NCI-H460 (cell line): ENCODE measurements around the gene SLC24A3. TPM values are rescaled to one million over a fixed set of nuclear protein-coding genes. Genes with fewer than 3 reads are reported as not detected.

Experiments
- DNase-seq: peaks from one replicate; pipeline ENCODE4 v3.0.0-alpha.2; 2016; ENCODE audit warnings: low read depth; ENCODE audit errors: extremely low read depth
- total RNA-seq: library from RNA; depleted of rRNA; stranded (reverse); fragments of >200 nt; shearing (Covaris generic); gene quantifications from 2 replicates; pipeline ENCODE4 v1.2.3, GENCODE V29; 2014

The SLC24A3 gene
- total RNA-seq, 1 experiment from 2014 or later: 0.02 TPM

DNA sequence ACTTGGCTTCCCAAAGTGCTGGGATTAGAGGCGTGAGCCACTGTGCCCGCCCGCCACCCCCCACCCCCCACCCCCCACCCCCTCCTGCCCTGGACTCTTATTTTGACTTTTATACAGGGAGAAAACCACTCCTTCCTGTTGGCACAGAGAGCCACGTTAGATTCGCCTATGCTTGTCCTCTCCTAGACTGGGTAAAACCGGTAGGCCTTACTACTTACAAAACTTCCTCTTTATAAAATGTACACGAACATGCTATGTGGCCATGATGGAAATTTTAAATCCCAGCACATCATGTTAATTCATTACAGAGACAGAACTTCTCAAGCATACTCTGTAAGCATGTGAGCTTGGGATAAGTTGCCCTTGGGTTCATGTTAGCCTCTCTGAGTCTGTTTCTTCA is 124.2 kb downstream of the SLC24A3 start:
- DNase-seq: no peak

DNA sequence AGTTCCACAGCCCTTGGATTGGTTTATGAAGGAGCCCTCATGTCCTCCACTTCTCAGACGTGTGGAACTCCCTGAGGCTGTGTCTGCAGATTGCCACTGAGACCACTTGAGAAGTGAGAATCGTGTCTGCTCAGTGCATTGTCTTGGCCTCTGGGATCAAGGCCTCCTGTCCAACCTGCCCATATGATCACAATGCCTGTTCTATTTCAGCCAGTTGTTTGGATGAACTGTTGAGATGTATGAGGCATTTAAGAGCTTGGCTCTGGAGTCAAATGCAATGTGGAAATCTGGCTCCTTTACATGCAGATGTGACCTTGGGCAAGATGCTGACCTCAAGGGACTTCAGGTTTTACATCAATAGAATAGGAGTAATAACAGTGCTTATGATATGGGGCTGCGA is 125.9 kb downstream of the SLC24A3 start:
- no peak for DNase-seq

DNA sequence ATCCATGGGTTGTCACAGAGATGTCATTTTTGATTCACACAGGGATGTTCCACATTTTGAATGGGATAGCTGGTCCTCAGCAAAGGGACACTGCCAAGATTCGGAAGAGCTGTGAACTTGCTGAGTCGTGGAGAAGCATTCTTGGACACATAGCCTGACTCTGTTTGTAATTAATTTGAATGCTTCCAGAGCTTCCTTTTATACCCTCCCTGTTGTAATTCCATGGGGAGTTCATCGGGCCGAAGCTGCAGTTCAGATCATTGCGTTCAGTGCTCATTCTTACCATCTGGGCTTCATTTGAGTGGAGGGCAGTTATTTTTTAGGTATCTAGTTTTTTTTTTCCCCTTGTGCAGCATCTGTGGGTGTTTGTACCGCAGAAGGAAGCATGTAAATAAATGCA is 126.5 kb downstream of the SLC24A3 start:
- no peak for DNase-seq

DNA sequence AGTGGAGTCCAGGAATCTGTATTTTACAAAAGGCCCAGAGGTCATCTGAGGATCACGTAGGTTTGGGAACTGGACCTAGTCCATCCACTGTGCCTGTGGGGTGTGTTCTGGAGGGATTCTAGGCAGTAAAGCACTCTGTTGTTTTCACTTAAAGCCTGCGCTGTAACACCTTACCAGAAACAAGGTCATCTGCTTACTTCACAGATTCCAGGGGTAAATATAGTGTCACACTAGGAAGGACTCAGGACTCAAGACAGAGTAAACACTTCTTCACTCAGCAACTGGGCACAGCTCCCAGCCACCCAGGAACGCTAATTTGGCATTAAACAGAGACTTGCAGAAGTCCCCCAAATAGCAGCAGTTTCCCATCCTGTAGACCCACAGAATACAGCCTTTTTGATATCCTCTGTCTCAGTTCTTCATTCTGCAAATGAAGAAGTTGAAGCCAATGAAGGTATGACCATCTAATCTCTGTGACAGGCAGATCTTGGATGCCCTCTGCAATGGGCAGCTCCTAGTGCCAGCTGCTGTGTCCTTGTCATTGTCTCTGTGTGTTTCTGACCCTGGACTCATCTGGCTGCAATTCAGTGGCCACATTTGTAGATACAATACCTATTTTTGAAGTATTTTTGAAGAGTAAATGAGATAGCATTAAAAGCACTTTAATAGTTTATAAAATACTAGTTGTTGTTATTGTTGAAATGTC is 129.1 kb downstream of the SLC24A3 start:
- no peak for DNase-seq

DNA sequence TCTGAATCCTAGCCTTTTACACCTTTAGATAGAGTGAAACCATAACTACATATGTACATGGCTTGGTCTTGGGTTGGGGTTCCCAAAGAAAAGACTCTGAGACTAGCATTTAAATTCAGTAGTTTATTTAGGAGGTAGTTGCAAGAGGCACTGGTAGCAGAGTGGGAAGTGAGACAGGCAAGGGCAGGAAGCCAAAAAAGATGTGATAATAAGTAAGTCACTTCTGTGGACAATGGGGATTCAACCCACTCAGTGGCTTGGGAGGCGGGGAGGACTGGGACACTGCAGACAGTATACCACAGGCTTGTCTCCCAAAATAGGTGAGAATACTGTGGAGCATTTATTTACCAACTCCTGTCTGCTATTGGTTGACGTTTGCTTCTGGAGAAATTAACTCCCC is 131.9 kb downstream of the SLC24A3 start:
- DNase-seq: no peak

DNA sequence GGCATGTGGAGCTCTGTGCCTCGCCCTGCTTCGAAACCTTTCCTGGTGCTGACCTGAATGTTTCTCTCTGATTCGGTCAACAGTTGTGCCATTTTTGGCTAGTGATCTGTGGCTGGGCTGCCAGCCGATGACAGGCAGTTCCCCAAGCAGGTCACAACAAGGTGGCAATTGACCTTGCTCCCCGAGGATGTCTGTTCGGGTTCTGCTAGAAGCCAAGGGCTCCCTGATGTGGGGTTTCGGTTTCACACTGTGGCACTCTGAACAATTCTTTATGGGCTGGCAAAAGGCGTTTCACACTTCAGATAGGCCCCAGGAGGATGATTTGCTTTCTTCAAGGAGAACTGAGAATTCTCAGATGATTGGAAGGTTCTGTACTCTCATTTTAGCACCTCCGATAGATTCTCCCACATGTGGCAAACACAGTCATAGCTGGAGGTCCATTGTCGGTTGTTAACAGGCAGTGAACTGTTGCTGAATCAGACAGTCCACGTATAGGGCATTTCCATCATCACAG is 135.6 kb downstream of the SLC24A3 start:
- DNase-seq: no peak

GRCh38 chr20:19348582-19348981 is 136.1 kb downstream of the SLC24A3 start:
- no peak for DNase-seq

GRCh38 chr20:19349879-19350278 is 137.4 kb downstream of the SLC24A3 start:
- DNase-seq: no peak

DNA sequence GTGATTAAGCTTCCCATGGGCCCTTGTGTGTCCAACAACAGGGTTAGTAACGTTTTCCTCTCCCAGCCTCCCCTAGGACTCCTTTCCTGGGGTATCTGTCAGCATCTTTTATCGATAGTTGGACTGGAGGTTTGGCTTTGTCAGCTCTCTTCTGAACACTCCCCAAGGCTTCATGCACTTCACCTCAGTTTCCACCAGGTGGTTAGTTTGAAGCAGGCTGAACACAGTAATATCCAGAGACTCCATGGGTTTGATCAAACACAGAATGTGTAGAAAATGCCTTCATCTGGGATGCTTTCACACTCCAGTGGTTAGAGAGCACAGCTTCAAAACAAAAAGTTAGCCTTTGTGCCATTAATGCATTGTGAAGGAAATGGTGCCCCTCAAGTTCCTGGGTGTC is 139.1 kb downstream of the SLC24A3 start:
- no peak for DNase-seq

DNA sequence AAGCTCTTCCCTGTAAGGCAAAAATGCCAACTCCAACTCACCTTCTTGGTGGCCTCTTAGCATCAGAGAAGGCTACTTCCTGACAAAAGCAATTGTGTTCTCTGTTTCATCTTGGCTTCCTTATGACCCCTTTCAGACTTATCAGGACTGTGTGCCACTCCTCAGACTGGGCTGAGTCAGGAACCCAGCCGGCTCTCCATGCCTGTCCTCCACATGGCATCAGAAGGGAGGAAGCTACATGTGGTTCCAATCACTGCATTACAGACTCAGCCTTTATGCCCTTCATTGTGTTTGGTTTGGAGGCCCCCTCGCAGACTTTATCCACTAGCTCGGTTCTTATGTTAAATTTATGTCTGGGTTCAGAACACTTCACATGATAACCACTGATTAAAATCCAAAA is 142.5 kb downstream of the SLC24A3 start:
- no peak for DNase-seq

DNA sequence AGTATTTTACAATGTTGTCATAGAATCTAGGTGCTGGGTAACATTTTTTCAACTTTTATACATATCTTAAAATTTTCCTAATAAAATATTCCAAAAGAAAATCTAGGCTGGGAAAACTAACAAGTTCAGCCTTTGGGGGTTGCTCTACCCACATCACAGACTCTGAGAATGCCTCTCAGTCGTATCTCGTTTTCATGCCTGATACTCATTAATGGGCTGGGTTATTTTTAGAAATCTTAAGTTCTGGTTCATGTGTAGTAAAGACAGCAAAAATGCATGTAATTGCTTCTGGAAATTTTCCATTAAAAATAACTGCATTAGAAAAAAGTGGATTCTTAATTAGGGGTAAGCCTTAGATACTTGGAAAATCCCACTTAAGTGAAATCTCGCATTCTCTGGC is 149.3 kb downstream of the SLC24A3 start:
- DNase-seq: no peak

DNA sequence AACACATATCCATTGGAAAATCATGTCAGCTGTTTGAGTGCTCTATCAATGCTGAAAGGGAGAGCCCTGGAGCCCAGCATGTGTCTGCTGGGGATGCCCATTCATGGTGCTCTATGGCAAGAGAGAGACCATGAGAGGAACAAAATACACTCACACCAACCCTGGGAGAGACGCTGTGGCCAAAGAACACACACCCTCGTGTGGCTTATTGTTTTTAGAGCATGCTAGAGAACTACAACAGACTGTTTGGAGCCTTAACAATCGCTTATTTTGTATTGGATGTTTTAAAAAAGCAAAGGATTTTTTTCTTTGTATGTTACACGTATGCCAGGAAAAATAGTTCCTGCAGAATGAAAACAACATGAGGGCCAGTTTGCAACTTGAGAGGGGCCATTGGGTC is 151.0 kb downstream of the SLC24A3 start:
- no peak for DNase-seq

DNA sequence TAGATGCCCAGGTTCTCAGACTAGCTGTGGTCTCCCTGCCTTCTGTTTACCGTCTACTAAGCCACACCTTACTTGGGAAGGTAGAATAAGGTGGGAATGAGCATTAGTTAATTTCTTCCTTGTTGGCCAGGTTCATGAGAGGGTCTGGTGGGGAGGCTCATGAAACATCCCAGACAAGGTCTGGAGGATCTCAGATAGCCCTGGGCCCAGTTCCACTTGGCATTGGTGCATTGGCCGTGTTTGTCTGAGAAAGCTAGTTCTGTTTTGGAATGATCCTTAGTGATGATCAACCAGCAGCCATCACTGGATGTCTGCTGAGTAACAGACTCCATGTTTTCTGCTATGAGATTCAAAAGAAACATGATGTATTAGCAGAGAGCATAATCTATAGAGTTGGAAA is 155.1 kb downstream of the SLC24A3 start:
- no peak for DNase-seq

DNA sequence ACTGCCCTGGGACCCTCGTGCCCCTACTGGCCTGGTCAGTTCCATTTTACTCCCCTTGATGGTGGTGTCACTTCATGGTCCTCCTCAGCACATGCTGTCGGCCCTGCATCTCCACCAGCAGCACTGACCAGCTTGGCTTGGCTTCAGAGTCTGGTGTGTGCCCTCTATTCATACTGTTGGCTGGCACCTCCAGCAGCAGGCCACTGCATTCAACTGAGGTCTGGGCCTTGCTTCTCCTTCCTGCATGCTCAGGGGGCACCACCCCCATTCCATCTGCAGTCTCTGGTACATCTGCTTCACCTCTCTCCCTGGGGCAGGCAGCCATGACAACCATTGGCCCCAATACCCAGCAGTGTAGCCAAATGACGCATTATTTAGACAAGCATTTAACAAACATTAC is 155.9 kb downstream of the SLC24A3 start:
- DNase-seq: no peak

- DNase-seq: no peak
These were observed 157.9 kb downstream of the SLC24A3 start for GRCh38 chr20:19370076-19371075.

- no peak for DNase-seq
These were observed 158.7 kb downstream of the SLC24A3 start for GRCh38 chr20:19371112-19371511.

GRCh38 chr20:19374216-19374615 is 161.8 kb downstream of the SLC24A3 start:
- DNase-seq: no peak

GRCh38 chr20:19375395-19375794 is 163.0 kb downstream of the SLC24A3 start:
- no peak for DNase-seq

DNA sequence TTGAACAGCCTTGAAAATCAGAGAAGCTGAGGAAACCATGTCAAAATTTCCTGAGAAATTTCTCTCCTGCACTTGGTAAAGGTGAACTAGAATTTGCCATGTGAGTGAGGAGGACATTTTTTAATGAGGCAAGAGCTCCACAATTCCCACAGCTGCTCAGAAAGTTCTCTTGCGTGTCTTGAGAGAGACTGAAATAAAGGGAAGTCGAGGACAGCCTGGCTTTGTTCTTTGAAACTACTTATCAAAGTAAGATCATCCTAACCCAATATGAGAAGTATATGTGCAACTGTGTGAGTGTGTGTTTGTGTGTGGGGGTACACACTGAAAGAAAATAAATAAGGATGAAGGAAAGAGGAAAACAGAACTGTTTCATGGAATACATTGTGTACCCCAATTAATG is 163.4 kb downstream of the SLC24A3 start:
- no peak for DNase-seq

GRCh38 chr20:19376451-19377229 is 164.2 kb downstream of the SLC24A3 start:
- DNase-seq: no peak

- DNase-seq: no peak
These were observed 165.6 kb downstream of the SLC24A3 start for GRCh38 chr20:19378058-19378457.
